Fibroblast of pulmonary artery (primary cell): Measurements from ENCODE around the gene PLEKHA6.

Experiments used
- DNase-seq: peaks from one replicate; pipeline ENCODE4 v3.0.0-alpha.2; 2010; ENCODE audit warnings: low read depth
- H3K4me3 ChIP-seq: replicated peaks from 2 replicates; pipeline ENCODE4 v1.5.1; 2011; ENCODE audit warnings: low read depth, mild to moderate bottlenecking, control low read depth, low read length, moderate library complexity
- TF ChIP-seq, protein P1 (sequence below): IDR thresholded peaks from 2 replicates; pipeline ENCODE4 v1.5.1; 2011; ENCODE audit warnings: mild to moderate bottlenecking, control low read depth, low read length, inconsistent platforms; ENCODE audit errors: missing control alignments

The PLEKHA6 gene

DNA sequence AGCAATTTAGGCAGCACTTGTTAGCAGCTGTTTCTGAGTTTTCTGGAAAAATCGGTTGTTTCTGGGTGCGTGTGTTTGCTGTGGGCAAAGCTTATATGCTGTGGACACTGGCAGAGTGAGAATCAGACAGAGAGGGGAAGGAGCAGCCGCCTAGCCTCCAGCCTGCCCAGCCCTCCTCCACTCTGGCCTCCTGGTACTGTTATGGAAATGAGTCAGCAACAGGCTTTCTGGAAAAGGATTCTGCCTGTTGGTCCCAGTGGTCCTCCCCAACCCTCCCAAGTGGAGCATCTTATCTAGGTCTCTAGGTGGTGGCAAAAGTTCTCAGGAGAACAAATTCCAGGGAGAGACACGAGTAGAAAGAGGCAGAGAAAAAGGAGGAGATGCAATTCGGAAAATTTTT lies 103.8 kb downstream of the PLEKHA6 start:
- TF ChIP-seq, protein P1, sequence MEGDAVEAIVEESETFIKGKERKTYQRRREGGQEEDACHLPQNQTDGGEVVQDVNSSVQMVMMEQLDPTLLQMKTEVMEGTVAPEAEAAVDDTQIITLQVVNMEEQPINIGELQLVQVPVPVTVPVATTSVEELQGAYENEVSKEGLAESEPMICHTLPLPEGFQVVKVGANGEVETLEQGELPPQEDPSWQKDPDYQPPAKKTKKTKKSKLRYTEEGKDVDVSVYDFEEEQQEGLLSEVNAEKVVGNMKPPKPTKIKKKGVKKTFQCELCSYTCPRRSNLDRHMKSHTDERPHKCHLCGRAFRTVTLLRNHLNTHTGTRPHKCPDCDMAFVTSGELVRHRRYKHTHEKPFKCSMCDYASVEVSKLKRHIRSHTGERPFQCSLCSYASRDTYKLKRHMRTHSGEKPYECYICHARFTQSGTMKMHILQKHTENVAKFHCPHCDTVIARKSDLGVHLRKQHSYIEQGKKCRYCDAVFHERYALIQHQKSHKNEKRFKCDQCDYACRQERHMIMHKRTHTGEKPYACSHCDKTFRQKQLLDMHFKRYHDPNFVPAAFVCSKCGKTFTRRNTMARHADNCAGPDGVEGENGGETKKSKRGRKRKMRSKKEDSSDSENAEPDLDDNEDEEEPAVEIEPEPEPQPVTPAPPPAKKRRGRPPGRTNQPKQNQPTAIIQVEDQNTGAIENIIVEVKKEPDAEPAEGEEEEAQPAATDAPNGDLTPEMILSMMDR: no peak
- DNase-seq: peak; percentile 29

GRCh38 chr1:204255225-204255624 lies 104.5 kb downstream of the PLEKHA6 start:
- TF ChIP-seq, protein P1: no peak
- H3K4me3 ChIP-seq: no peak overlapping the region
- no peak for DNase-seq

More for the DNA sequence above, 103.8 kb downstream of the PLEKHA6 start:
- no peak overlapping the region for H3K4me3 ChIP-seq

GRCh38 chr1:204254031-204254661 lies 105.6 kb downstream of the PLEKHA6 start:
- TF ChIP-seq, protein P1: no peak
- peak; percentile 81 for DNase-seq
- no peak overlapping the region for H3K4me3 ChIP-seq

DNA sequence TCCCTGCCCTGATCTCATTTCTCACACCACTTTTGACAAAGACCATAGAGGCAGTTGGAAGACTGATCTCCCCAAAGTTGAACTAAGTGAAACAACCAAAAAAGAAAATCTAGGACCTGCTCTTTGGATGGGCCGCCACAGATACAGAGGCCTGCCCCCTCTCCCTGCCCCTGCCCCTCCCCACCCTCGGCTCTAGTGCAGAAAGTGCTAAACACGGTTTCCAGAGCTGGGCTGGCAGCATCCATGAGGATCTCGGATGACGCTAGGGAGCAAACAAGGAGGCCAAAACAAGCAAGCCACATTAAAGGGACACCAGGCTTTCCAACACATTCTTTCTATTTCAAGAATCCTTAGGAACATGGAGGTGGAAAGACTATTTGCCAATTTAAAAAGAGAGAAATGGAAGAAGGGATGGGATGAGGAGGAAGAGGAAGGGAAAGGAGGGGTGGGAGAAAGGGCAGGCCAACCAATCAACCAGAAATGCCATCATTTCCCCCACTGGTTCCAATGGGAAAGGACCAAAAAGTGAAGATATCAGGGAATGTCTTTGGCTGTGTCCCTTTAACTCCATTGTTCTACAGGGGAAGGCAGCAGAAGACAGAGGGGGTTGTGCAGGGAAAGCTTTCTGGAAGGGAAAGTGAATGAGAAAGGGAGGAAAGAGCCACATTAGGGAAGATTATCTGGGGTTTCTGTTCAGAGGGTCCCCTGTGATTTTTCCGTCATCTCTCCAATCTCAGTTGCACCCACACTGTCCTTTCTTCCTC lies 107.6 kb downstream of the PLEKHA6 start:
- no peak for DNase-seq
- TF ChIP-seq, protein P1: no peak
- H3K4me3 ChIP-seq: no peak overlapping the region

DNA sequence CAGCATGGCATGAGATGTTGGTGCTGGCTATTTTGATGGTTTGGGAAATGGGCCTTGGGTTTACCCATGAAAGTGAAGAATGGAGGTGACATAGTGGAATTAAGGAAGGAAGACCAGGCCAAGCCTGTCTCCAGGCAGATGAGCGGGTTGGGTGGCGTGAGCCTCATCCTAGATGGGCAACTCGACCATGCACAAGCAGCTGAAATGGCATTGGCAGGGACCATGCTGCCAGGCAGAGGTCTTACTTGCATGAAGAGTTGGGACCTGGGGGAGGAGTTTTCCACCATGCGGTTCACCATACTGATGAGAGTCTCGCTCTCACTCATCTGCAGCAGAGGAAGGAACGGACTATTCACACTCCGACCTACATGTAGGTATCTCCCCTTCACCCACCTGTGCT lies 108.4 kb downstream of the PLEKHA6 start:
- TF ChIP-seq, protein P1: no peak
- DNase-seq: no peak
- no peak overlapping the region for H3K4me3 ChIP-seq

DNA sequence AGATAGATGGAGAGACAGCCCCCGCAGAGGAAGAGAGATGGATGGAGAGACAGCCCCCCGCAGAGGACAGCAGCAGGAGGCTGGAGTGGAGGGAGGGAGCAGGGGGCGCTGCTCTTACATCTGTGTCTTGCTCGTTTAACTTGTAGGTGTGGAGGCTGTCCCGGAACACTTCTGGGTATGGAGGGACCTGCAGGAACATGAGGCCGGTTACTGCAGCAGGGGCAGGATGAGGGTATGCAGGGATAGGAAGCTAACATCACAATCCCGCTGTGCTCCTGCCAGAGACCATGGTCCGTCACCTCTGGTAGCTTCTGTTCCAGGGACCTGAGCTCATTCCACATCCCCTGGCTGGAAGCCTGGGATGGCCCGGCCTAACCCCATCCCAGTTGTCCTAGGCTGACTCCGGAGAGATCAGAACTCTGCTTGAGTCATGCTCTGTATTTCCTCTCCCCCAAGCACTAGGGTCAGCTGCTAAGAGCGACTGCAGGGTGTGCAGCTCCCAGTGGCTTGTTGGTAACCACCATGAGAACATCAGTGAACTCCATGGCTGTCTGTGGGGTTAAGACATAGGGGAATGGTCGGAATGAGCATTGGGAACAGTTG lies 109.2 kb downstream of the PLEKHA6 start:
- TF ChIP-seq, protein P1: no peak
- no peak for DNase-seq
- H3K4me3 ChIP-seq: no peak overlapping the region
